Ishikawa (cell line): Measurements from ENCODE around the gene ATP6V0C.

Source experiments
- CEBPB ChIP-seq: IDR thresholded peaks from 2 replicates; pipeline ENCODE4 v1.6.1; 2012
- CREB1 ChIP-seq: IDR thresholded peaks from 2 replicates; pipeline ENCODE4 v1.6.1; 2012; ENCODE audit warnings: low read depth
- EGR1 ChIP-seq: IDR thresholded peaks from 2 replicates; pipeline ENCODE4 v1.6.1; 2012
- EP300 ChIP-seq: IDR thresholded peaks from 2 replicates; pipeline ENCODE4 v1.6.1; 2012; ENCODE audit warnings: borderline replicate concordance
- FOXM1 ChIP-seq: IDR thresholded peaks from 2 replicates; pipeline ENCODE4 v1.6.1; 2012; ENCODE audit warnings: low read depth, borderline replicate concordance
- MAX ChIP-seq: IDR thresholded peaks from 2 replicates; pipeline ENCODE4 v1.6.1; 2012
- NFIC ChIP-seq: IDR thresholded peaks from 2 replicates; pipeline ENCODE4 v1.6.1; 2012
- RAD21 ChIP-seq: IDR thresholded peaks from 2 replicates; pipeline ENCODE4 v1.6.1; 2012; ENCODE audit warnings: low read depth
- TAF1 ChIP-seq: IDR thresholded peaks from 2 replicates; pipeline ENCODE4 v1.6.1; 2012; ENCODE audit warnings: low read depth, mild to moderate bottlenecking
- TCF12 ChIP-seq: IDR thresholded peaks from 2 replicates; pipeline ENCODE4 v1.6.1; 2012; ENCODE audit warnings: low read depth
- USF1 ChIP-seq: IDR thresholded peaks from 2 replicates; pipeline ENCODE4 v1.6.1; 2012
- YY1 ChIP-seq: IDR thresholded peaks from 2 replicates; pipeline ENCODE4 v1.6.1; 2012; ENCODE audit warnings: low read depth
- ZBTB7A ChIP-seq: IDR thresholded peaks from 2 replicates; pipeline ENCODE4 v1.6.1; 2012; ENCODE audit warnings: low read depth
- TF ChIP-seq, protein P1 (sequence below): IDR thresholded peaks from 2 replicates; pipeline ENCODE4 v1.6.1; 2012; ENCODE audit warnings: low read depth, mild to moderate bottlenecking

DNA sequence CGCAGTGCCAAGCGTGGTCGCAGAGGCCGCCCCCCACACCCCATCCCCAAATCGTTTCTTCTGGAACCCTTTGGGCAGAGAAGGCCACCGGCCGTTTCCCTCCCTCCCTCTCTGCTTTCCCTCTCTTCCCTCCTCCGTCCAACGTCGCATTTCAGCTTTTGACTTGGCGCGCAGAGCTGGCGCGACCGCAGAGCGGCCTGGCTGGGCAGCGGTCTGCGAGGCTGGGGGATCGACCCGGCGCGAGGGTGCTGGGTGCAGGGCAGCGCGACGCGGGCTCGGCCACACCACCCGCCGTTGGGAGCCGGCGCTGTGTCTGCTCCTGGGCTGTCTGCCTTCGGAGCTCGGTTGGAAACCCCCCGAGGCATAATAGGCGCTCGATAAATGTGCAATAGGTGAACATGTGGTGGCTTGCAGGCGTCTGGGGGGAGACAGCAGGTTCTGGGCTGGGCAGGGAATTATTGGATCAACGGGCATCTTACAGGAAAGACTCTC, 45.5 kb upstream of the ATP6V0C start:
- TF ChIP-seq TAF1 = no peak
- TF ChIP-seq EP300 = no peak
- TF ChIP-seq USF1 = no peak
- no peak for TF ChIP-seq FOXM1
- TF ChIP-seq CEBPB = no peak
- TF ChIP-seq TCF12 = no peak
- peak; percentile 56; the same call in 1 of the 2 replicates for TF ChIP-seq ZBTB7A
- TF ChIP-seq MAX = peak; percentile 72
- TF ChIP-seq NFIC = peak; percentile 22; the same call in 1 of the 2 replicates
- TF ChIP-seq YY1 = no peak
- TF ChIP-seq, protein P1, sequence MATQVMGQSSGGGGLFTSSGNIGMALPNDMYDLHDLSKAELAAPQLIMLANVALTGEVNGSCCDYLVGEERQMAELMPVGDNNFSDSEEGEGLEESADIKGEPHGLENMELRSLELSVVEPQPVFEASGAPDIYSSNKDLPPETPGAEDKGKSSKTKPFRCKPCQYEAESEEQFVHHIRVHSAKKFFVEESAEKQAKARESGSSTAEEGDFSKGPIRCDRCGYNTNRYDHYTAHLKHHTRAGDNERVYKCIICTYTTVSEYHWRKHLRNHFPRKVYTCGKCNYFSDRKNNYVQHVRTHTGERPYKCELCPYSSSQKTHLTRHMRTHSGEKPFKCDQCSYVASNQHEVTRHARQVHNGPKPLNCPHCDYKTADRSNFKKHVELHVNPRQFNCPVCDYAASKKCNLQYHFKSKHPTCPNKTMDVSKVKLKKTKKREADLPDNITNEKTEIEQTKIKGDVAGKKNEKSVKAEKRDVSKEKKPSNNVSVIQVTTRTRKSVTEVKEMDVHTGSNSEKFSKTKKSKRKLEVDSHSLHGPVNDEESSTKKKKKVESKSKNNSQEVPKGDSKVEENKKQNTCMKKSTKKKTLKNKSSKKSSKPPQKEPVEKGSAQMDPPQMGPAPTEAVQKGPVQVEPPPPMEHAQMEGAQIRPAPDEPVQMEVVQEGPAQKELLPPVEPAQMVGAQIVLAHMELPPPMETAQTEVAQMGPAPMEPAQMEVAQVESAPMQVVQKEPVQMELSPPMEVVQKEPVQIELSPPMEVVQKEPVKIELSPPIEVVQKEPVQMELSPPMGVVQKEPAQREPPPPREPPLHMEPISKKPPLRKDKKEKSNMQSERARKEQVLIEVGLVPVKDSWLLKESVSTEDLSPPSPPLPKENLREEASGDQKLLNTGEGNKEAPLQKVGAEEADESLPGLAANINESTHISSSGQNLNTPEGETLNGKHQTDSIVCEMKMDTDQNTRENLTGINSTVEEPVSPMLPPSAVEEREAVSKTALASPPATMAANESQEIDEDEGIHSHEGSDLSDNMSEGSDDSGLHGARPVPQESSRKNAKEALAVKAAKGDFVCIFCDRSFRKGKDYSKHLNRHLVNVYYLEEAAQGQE = no peak
- no peak for TF ChIP-seq EGR1
- TF ChIP-seq RAD21 = no peak
- TF ChIP-seq CREB1 = no peak
